Activated CD8-positive, alpha-beta memory T cell treated with anti-CD3 and anti-CD28 coated beads for 48 hours (primary cell): ENCODE data around the gene TKT.
A peak's percentile ranks its signal among the peaks of the same experiment; 100 is the strongest.

Experiments used
- DNase-seq, 3 experiments: peaks; one replicate each; pipeline ENCODE4 v3.0.0-alpha.2; 2020; ENCODE audit warnings: low read depth in 2 of 3, low spot score in 2 of 3

The TKT gene

DNA sequence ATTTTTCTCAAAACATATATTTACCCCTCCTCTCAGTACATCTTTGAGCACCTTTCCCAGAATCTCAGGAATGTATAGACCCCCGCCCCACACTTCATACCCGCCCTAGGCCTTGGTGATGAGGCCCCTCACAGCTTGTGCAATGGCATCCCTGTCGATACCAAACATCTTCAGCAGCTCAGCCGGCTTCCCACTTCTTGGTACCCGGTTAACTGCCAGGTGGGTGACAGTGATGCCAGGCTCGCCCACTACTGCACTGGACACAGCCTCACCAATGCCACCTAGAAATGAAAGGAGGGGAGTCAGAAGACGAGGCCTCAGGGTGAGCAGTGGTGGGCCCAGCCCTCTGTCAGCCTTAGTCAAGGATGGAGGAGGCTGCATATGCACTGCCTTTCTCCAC lies 30.2 kb downstream of the TKT start:
- no peak for DNase-seq

DNA sequence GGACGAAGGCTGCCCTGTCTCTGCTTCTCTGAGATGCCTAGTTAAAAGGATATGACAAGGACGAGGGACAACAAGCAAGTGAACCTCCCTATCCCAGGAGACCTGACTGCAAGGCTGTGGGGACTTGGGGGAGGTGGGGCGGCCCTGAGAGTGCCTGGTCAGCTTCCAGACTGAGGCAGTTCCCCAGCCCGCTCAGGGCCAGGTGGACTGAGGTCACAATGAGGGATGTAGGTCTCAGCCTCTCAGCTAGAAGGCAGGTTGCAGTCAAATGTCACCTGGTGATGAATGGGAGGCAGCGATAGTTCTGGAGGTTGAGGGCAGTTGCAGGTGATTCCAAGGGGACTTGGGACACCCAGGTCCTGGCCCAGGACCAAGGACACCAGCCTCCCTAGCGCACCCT lies 30.6 kb downstream of the TKT start:
- DNase-seq = no peak

DNA sequence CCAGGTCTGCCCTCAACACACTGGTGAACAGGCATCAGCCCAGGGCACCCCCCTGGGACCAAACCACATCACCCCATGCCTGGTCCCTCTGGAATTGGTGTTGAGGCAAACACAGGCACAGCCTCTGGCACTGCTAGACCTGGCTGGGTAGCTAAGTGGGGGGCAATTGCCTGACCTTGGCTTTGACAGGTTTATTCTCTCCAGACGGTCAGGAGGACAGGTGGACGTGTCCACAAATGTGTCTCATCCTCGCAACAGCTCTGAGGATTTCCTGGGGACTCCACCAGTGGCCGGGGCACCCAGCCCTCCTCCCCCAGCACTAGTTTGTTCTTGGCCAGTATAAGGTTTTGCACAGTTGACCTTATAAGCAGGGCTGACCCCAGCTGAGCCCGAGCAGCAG lies 31.3 kb downstream of the TKT start:
- DNase-seq = no peak

DNA sequence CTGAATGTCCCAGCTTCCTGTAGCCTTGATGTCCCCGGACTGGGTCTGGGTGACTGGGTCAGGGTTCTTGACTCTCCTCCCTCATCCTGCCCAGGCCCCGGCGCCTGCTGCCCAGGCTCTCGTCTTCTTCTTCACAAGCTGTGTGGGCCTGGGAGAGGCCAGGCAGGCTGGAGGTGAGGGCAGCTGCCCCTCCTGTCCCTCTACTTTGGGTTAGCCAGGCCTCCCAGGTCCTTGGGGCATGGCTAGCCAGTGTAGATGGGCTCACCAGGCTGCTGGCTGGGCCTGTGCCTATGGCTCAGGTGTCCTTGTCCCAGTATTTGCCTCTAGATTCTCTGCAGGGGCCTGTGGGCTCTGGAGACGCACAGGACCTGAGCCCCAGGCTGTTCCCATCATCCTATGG lies 31.8 kb downstream of the TKT start:
- DNase-seq = no peak

DNA sequence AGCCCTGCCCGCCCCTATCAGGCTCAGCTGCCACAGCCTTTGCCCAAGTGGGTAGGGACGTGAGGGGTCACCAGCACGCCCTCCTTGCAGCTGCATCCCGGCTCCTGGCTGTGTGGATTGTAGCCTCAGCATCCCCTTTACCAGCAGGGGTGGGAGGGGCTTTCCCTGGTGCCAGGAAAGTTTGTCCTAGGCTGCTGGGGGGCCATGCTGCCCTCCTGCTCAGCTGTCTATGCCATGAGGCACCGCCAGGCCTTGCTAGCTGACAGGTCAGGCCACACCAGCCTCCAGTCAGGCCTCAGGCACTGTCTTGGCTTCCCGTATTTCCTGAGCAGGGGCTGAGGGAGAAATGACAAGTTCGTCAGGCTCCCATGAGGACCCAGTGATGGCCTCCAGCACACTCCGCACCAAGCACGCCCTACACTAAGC lies 32.3 kb downstream of the TKT start:
- DNase-seq = no peak

DNA sequence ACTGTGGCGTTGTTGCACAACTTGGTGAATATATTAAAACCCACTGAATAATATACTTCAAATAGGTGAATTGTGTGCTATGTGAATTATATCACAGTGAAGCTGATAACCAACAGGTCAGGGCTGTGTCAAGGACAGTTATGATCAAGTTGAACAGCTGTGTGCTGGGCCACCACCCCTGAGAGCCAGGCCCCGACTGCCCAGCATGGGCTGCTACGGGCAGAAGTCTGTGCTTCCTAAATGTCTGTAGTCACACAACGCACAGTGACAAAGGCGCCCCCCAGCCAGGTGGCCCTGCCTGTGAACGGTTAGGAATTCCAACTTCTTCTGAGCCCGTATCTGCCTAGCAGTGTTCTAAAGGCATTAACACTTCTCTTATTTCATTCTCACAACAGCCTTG lies 32.8 kb downstream of the TKT start:
- no peak for DNase-seq

DNA sequence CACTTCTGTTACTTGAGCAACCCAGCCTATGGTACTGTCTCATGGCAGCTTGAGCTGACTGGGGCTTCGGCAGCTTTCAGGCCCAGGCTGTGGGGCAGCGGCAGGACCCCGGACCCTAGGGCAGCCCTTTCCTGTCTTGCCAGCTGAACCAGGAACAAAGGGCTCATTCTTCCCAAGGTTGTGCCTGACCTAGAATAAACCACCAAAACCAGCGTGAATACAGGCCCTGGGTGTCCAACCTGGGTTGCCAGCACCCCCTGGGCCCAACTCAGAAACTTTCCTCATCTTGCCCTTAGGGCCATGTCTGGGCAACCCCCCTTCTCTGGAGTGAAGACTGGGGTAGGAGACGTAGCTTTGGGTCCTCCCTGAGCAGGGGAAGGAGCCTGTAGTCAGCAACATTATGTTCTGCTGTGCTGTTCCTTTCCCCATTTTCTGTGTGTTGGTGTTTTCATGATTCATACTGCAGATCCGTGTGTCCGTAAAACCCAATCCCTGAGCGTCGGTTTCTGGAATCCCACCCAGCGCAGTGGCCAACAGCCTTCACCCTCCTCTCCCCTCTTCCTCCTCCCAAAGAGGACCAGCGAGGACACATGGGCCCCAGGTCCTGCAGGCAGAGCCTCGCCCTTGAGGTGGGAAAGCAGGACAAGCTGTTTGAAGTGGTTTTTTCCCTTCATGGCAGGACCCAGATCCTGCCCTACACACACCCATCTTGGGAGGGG lies 33.5 kb downstream of the TKT start:
- no peak for DNase-seq

DNA sequence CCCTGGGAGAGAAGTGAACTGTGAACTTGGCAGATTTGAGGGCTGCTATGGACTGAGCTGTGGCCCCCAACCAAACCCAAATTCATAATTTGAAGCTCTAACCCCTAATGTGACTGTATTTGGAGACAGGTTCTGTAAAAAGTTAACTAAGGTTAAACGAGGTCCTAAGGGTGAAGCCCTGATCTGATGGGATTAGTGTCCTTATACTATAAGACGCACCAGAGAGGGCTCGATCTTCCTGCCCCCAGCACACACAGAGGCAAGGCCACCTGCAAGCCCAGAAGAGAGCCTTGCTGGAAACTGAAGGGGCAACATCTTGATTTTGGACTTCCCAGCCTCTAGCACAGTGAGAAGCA lies 34.0 kb downstream of the TKT start:
- no peak for DNase-seq

DNA sequence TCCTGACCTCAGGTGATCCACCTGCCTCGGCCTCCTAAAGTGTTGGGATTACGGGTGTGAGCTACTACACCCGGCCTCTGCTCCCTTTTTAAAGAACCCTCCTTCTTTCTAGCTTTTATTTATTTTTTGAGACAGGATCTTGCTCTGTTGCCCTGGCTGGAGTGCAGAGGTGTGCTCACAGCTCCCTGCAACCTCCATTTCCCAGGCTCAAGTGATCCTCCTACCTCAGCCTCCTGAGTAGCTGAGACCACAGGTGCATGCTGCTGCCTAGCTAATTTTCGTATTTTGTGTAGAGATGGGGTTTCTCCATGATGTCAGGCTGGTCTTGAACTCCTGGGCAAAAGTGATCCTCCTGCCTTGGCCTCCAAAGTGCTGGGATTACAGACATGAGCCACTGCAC lies 34.5 kb downstream of the TKT start:
- no peak for DNase-seq

DNA sequence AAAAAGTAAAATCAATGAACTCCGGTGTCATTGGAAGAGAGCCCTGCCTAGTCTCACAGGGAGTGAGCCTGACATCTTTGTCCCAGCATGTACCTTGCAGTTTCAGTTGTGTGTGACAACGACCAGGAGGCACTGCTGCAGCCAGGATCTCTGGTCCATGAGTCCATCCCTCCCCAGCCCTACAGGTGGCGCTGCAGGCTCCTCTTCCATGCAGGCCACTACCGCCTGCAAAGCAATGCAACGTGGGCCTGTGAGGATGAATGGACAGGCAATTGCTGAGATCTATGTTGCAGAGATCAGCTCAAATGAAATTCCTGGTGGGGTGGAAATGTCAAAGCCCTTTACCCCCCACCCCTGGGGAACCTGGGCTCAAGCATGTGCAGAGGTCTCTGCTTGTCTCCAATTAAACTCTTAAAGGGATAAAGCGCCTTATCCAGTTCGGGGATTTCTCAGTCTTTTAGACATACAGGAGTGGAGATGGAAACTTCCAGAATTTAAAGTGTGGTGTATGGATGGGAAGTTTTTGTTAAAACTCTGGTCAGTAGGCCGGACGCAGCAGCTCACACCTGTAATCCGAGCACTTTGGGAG lies 35.8 kb downstream of the TKT start:
- DNase-seq = peak; percentile 62 to 70 (median 67)

DNA sequence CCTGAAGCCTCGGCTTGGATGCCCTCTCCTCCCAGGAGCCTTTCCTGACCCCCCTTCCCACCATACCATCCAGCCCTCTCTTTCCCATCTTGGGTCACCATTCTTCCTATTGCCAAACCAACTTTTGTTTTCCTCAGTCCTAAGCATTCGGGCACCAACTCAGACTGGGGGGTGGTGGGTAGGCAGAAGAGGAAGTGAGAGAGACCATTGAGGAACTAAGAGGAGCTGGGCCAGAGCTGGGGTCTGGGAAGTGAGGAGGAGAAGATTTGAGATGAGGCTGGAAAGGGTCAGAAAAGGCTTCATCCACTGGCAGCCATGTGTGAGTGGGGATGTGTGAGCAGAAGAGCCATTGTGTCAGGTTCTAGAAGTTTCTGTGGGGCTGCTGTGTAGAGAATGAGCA lies 37.7 kb downstream of the TKT start:
- DNase-seq = no peak

DNA sequence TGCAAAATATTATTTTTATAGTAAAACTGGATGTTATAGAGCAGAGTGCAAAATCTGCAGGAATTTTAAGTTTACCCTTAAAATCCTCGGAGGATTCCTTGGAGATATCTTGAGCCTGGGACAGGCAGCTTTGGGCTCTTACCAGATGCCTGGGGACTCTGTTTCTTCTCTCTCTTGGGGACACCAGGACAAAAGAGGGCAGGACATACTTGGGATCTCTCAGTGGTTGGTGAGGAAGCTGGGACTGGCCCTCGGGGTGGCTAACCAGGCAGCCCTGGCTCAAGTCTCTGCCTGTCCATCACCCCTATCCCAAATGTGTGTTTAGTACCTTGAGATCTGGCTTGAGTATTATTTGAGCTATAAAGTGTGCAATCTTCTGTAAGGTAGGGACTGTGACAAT lies 38.6 kb downstream of the TKT start:
- DNase-seq = no peak

DNA sequence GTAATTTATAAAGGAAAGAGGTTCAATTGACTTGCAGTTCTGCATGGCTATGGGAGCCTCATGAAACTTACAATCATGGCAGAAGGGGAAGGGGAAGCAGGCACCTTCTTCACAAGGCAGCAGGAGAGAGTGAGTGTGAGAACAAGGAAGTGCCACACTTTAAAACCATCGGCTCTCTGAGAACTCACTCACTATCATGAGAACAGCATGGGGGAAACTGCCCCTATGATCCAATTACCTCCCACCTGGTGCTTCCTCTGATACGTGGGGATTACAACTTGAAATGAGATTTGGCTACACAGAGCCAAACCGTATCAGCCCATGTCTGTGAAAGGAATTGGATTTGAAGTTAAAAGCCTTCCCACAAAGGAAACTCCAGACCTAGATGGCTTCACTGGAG lies 39.1 kb downstream of the TKT start:
- no peak for DNase-seq

DNA sequence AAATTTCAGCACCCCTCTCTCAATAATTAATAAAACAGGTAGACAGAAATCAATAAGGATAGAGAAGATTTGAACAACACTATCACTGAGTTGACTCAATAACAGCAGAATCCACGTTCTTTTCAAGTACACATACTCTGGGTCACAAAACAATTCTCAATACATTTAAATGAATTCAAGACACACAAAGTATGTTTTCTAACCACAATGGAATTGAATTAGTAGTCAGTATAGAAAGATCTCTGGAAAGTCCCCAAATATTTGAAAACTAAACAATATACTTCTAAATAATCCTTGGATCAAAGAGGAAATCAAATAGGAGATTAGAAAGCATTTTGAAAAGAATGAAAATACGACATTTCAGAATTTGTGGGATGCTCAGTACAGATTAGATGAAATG lies 40.0 kb downstream of the TKT start:
- no peak for DNase-seq

DNA sequence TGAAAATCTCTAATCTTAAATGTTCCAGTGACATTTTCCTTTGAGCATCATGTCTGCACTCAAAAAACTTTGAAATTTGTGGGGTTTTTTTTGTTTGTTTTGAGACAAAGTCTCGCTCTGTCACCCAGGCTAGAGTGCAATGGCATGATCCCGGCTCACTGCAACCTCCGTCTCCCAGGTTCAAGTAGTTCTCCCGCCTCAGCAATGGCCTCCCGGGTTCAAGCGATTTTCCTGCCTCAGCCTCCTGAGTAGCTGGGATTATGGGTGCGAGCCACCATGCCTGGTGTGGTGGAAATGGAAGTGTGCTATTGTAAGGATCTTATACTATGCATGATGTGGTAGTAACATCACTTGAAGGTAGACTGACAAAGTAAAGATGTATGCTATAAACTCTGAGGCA lies 42.5 kb downstream of the TKT start:
- DNase-seq = no peak

DNA sequence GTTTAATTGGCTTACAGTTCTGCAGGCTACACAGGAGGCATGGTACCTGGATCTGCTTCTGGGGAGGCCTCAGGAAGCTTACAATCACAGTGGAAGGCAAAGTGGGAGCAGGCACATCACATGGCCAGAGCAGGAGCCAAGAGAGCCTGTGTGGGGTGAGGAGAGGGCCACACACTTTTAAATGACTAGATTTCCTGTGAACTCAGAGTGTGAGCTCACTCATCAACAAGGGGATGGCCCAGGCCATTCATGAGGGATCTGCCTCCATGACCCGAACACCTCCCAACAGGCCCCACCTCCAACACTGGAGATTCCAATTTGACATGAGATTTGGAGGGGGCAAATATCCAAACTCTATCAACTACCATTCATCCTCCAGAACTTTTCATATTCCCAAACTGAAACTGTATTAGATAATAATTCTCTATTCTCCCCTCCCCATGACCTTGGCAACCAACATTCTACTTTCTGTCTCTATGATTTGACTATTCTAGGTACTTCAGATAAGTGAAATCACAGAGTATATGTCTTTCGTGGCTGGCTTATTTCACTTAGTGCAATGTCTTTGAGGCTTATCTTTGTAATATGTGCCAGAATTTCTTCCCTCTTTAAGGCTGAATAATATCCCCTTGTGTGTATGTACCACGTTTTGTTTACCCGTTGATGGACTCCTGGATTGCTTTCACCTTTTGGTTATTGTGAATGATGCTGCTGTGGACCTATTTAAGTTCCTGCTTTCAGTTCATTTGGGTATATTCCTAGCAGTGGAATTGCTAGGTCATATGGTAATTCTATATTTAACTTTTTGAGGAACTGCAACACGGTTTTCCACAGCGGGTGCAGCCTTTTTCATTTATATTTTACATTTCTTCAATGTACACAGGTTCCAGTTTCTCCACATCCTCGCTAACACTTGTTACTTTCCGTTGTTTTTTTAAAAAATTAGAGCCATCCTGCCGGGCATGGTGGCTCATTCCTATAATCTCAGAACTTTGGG lies 43.8 kb downstream of the TKT start:
- DNase-seq = no peak

DNA sequence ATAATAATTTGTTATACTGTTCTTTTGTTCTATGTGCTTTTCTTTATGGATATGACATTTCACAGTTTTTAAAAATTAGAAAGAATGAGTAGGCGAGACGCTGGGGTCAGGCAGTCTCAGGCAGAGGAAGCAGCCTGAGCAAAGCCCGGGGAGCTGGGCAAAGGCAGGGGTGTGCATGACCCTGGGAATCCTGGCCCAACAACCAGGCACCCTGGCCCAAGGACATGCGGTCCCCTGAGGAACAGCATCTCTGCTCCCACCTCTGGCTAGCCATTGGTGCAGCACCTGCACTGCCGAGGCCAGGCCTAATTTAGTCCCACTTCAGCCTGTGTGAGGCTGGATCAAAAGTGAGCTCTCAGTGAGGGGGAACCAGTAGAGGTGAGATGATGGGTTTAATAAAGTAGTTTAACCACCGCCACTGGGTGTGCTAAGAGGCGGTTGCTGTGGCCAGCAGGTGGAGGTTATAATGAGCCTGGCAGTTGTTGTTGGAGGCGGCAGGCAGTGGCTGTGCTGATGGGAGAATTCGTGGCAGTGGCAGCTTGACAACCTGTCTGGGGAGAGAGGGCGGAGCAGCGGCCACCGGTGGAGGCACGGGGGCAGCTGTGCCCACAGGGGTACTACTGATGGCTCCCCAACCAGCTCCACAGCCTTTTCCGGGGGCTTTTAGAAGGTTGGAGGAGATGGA lies 53.3 kb downstream of the TKT start:
- DNase-seq = no peak

DNA sequence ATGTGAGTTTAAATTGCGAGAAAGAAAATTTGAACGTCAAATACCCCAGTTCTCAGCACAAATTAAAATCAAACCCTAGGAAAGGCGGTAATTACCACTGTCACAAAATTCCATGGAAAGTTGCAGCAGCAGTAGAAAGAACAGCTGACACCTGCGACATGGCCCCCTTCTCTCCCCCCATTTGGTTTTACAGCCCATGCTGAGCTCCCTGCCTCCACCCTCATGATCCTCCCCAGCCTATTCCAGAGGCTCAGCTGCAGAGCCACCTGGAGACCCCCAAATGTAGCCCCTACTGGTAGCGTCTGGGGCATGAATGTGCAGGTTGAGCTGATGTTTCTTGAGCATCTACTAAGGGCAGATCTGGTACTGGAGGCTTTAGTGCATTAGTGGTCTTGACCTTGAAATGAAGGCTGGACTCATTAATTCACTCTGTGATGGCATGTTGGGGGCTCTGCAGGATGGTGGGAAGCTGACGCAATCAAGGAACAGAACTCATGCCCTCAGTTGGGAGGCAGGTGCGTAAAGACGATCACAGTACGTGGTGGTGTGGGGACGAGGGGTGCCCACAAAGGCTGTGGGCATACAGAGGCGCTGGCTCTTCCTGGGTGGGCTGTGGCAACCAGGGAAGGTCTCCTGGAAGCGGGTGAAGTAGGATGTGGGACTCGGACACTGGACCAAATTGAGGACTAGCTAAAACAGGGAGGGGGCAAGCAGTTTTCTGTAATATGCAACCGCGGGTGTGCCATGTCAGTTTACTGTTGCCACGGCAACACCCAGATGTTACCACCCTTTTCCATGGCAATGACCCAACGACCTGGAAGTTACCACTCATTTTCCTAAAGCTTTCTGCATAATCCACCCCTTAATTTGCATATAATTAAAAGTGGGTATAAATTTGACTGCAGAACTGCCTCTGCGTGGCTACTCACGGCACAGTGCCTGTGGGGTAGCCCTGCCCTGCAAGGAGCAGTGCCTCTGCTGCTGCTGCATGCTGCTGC lies 55.0 kb downstream of the TKT start:
- no peak for DNase-seq

DNA sequence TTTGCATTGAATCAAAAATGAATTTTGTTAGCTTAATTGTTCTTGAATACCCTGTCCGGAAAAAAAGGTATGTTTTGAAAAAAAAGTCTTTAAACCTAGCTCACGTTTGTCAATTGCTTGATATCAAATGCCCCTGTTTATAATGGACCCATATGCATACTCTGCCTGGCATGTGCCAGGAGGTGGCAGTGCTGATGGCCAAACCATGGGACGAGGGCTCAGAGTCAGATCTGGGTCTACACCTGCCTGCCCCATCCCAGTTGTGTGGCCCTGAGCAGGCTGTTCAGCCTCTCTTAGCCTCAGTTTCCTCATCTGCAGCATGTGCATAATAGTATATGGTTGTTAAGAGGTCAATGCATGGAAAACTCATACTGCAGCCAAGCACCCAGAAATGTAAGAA lies 56.0 kb downstream of the TKT start:
- no peak for DNase-seq

DNA sequence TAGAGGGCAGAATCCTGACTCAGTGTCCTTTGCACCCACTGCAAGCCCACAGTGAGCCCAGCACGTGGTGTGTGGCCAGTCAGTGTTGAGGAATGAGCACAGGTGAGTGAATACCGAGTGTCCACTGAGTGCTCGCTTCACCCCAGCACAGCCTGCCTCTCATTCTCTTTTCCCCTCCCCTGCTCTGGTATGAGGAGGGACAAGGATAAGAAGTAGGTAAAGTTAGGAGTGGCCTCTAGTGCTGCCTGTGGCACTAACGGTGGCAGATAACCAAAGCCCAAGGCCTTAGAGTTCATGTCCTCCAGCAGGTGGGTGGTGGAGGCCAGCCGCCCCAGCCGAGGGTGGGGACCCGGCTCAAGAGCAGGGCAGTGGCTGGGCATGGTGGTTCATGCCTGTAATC lies 56.8 kb downstream of the TKT start:
- DNase-seq = no peak
